ENCODE measurements around the gene ATP5IF1.

ATP5IF1 gene

DNA sequence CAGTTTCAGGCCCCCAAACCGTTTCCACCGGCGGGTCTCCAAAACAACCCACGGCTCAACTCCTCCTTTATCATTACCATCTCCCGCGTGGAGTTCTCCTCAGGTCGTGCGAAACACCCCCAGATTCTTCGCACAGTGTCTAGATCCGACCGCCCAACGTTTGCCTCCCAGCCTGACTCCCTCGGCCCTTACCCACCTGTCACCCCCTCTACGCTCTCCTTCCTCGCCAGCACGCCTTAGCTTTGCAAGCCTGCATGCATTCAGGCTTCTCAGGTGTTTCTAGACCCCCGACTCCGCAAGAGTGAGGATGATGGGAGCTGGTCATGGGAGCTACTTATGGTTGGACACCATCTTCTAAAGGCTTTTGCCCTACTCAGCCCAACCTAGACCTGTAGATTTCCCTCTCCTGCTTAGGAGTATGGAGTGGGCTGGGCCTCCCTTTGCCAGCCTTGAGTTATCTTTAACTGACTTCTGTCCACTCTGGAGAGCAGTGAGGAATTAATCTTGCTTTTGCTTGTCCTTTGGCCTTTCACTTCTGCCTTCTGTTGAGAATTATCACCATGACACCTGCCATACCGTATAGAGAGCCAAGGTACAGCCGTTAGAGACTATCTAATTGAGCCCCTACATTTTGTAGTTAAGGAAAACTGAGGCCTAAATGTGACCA is 865 bp downstream of the ATP5IF1 start:
- no peak for DNase-seq (ENCODE audit: low spot score)

DNA sequence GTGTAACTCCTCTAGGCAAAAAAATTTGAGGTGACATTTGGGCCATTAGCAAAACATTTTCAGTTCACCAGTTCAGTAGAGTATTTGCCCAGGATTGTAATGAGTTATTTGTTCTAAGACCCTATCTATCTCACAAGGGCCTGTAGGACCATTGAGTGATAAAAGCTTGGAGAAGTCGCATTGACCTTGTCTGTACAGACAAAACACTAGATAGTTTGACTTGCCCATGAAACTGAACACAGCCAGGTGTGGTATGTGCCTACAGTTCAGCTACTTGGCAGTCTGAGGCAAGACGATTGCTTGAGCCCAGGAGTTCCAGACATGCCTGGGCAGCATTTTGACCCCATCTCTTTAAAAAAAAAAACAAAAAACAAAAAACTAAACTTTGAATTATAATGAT is 3.1 kb downstream of the ATP5IF1 start:
- DNase-seq (ENCODE audit: low spot score): no peak

DNA sequence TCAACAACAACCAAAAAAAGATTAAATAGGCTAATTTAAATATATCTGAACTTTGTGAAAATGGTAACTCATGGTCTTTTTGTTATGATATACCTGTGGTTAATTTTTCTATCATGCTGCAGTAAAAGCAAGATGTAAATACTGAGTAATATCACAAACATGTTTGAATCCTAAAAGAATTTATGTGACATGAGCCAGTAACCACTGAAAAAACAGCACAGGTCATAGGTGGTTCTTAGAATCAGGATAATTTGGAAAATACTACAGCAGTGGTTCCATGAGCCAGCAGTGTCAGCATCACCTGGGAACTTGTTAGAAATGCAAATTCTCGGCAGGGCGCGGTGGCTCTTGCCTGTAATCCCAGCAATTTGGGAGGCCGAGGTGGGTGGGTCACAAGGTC is 4.1 kb downstream of the ATP5IF1 start:
- DNase-seq (ENCODE audit: low spot score): no peak

DNA sequence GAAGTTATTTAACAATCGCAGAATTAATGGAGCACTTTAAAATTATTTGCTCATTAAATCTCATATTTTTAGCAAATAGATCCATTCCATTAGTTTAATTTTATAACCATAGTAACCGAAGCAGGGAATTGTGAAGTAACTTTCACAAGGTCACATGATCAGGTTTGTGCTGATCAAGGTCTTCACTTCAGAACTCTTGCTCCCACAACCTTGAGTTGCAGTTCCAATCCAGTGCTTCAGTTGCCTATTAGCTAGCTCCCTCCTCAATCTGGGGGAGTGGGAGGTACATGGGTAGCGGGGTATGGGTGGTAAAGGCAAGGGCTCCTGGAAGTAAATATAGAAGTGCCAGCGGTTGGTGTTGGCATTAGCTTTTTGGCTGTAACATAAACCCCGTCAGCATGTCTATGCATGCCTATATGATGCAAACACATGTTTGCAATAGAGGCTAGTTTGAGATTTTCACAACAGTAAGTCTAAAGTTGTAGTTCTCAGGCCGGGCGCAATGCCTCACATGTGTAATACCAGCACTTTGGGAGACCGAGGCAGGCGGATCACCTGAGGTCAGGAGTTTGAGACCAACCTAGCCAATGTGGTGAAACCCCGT is 5.8 kb downstream of the ATP5IF1 start:
- no peak for DNase-seq (ENCODE audit: low spot score)

DNA sequence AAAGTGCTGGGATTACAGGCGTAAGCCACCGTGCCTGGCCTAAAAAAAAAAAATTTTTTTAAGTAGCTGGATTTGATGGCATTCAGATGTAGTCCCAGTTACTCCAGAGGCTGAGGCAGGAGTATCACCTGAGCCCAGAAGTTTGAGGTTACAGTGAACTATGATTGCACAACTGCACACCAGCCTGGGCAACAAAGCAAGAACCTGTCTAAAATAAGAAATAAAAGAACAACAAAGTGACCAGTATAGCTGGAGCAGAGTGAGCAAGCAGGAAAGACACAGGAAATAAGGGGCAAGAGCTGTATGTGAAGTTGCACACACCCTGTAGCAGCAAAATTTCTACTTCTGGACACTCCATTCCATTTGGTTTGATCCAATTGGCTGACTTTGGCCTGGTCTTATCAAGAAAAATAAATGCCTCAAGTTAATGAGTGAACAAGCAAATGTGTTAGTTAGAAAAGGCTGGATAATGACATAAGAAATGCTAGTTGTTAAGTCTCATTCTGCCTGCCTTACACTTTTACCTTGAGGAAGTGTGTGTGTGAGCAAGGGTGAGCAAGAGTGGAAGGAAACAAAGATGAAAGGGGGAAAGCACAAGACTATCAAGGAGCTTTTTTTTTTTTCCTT is 7.9 kb downstream of the ATP5IF1 start:
- DNase-seq (ENCODE audit: low spot score): no peak

DNA sequence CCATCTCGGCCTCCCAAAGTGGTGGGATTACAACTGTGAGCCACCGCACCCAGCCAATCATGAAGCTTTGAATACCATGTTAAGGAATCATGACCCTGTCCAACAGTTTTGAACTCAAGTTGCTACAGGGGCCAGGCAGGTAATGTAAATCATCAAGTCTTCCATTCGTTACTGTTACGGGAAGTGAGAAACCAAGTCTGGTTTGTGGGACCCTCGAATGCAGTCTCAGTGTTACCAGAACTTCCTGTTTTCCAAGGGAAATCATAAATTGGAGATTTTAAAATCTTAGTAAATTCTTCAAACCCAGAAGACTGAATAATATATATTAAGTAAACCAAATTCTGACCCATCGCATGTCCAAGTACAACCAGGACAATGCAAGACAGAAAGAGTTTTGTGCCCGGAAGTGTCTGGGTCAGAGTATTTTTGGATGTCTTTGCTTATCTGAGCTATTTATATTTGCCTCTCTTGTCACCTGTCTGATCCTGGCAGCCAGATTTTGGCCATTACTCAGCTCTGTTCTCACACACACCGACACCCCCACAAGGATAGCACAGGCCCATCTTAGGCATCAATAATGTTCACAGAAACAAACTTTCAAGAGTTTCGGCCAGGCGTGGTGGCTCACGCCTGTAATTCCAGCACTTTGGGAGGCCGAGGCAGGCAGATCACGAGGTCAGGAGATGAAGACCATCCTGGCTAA is 8.8 kb downstream of the ATP5IF1 start:
- no peak for DNase-seq (ENCODE audit: low spot score)

DNA sequence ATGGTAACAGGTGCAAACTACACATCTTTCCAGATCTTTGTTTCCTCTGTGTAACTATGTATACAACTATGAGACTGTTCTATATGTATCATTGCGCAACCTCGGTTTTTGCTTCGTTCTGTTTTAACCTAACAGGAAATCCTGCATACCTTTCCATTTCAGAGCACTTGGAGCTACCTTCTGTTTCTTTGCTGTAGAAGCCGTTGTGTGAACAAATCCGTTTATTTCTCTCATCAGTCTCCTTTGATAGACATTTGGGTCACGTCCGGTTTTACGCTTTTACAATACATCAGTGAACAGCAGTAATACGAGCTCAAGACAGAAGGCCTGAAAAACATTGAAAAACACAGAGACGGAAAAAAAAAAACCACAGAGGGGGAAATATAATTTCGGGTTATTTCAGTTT is 10.5 kb downstream of the ATP5IF1 start:
- DNase-seq (ENCODE audit: low spot score): peak; percentile 78

DNA sequence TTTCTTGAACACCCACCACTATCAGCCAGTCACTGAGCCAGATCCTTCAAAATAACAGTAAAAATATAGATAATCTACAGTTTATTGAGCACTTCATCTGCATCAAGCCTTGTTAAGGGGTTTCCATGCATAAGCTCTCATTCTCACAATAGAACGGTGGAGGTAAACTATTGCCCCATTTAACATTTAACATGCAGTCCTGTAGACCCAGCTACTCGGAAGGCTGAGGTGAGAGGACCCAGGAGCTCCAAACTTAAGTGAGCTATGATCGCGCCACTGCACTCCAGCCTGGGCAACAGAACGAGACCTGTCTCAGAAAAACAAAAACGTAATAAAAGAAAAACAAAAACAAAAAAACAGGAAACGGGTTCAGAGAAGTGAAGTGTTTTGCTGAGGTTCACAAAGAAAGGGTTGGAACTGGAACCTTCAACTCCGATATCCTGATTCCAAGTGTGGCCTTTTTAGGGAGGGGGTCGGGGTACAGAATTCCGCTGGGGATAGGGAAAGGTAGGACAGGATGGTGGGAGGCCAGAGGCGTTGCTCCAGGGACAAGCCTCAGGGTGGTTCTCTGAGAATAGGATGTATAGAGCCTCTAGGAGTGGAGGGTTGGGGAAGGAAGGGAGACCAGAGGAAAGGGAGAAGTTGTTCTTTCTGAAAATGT is 11.8 kb downstream of the ATP5IF1 start:
- no peak for DNase-seq (ENCODE audit: low spot score)

DNA sequence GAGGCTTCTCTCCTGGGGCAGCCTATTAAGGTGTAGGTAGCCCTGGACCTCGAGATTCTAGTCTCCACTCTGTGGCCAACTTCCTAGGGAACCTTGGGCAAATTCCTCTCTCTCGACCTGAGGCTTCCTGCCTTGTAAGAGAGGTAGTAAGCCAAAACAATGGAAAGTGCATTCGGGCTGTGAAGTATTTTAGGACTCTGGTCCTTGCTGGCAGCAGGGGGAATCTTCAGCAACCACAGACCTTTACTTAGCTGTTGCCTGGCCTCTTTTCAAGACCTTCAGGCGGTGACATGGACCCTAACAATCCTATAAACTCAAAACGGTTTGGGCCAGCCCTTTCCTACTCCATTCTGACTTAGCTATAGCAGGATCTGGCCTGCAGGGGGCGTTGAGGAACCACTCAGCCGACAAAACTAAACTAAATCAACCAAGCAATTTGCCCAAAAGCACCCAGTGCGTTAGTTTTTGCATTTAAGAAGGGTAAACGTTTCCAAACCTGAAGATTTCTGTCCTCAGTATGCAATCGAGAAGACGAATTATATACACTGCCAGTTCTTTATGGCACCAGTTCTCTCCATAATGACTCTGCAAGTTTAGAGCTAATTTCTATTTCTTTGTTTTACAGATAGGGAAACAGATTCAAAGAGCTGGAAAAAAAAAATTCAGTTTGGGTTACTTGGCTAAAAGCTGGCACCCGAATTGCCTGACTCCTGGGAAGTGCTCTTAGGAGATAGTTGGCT is 12.5 kb downstream of the ATP5IF1 start:
- peak; percentile 88 for DNase-seq (ENCODE audit: low spot score)

DNA sequence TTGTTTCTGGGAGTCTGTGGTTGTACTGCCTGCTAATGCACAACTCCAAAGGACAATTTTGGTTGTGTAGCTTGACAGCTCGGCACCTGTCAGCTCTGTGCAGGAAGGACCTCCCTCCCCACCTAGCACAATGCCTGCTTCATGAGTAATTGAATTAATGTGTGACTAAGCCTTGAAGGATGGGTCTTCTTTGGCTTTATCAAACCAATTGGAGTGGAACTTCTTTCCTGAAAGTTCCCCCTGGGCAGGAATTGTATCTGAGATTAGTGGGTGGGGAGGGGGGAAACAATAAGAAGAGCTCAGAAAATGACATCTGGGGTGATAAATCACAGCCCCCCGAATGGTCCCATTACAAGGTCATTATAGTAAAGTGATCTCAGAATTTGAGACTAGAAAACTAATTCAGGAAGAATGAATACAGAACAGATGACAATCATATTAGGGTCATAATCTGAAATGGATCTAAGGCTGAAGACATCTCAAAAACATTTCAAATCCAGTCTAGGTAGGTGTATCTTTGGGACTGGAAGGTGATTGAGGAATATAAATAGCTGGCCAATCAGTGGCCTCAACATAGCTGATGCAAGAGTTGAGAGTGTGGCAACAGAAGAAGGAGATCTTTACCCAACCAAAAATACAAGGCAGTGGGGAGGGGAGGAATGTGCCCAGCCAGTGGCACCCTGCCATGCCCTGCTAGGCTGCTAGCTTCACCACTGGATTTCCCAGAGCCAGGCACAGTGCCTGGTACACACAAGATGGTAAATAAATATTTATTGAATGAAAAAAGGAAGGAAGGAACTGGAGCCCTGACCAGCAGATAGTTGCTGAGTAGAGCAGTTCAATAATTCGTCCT is 13.3 kb downstream of the ATP5IF1 start:
- DNase-seq (ENCODE audit: low spot score): no peak

DNA sequence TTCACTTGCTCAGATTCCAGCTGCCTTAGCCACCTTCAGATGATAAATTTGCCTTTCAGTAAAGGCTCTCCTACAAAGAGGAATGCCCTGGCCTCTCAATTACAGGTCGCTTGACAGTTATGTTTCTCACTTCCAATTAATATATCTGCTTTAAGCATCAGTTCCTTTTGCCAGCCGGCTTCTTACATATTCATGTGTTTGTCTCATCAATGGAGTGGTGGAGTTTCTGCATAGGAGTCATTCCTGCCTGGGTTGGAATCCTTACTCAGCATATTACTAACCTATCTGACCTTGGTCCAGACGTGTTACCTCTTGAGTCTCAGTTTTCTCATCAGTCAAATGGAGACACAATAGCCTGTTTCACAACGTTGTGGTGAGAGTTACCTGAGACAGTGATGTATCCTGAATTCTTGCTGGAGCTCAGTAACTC is 14.0 kb downstream of the ATP5IF1 start:
- DNase-seq (ENCODE audit: low spot score): no peak

DNA sequence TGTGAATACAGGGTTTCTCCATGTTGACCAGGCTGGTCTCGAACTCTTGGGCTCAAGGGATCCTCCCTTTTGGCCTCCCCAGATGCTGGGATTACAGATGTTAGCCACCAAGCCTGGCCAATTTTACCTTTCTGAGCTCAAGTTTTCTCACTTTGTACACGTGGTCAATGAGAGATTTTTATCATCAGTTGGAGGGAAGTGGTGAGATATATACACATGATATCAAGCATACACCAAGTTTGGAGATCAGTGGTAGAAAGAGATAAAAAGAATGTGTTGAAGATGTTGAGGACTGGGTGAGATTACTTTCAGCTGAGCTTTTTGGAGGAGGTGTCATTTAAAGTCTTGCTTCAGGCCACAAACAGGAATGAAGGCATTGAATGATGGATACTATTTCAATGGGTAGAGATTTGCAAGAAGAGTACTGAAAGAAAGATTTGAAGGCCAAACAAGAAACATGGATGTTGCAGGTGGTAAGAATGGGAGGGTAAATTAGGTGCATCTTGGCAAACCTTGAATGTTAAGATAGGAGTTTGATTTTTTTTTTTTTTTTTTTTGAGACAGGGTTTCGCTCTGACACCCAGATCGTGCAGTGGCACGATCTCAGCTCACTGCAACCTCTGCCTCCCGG is 20.4 kb downstream of the ATP5IF1 start:
- DNase-seq (ENCODE audit: low spot score): peak; percentile 71

DNA sequence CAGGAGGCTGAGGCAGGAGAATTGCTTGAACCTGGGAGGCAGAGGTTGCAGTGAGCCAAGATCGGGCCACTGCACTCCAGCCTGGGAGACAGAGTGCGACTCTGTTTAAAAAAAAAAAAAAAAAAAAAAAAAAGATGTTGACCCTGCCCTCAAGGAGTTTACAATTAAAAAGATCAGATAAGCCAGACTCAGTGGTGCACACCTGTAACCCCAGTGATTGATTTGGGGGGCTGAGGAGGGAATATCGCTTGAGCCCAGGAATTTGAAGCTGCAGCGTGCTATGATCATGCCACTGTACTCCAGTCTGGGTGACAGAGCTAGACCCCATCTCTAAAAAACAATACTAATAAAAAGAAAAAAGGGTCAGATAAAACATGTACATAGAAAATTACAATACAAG is 21.8 kb downstream of the ATP5IF1 start:
- DNase-seq (ENCODE audit: low spot score): no peak

DNA sequence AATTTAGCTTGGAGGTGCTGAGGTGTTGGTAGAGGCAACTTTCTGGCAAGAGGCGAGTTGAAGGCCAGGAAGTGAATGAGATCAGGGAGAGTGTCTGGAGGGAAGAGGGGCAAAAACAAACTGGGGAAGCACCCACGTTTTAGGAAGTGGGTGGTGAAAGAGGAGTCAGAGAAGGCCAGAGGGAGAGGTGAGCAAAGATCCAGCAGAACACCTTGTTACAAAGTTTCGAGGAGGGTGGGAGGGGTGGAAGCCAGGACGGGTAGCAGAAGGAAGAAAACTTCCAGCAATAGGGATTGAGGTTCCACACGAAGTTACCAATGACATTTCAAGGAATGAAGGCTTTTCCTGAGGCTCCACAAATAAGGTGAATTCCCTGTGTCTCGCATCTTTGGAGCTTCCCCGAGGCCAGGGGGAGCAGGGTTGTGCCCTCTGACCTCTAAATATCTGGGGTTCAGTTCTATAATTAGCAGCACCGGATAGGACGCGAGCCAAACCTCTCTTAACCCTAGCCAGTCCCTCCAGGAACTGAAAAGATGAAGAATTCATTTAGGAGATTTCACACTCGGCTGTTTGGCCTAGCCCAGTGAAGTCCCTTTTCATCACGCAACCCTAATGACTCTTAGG is 22.8 kb downstream of the ATP5IF1 start:
- DNase-seq (ENCODE audit: low spot score): no peak

DNA sequence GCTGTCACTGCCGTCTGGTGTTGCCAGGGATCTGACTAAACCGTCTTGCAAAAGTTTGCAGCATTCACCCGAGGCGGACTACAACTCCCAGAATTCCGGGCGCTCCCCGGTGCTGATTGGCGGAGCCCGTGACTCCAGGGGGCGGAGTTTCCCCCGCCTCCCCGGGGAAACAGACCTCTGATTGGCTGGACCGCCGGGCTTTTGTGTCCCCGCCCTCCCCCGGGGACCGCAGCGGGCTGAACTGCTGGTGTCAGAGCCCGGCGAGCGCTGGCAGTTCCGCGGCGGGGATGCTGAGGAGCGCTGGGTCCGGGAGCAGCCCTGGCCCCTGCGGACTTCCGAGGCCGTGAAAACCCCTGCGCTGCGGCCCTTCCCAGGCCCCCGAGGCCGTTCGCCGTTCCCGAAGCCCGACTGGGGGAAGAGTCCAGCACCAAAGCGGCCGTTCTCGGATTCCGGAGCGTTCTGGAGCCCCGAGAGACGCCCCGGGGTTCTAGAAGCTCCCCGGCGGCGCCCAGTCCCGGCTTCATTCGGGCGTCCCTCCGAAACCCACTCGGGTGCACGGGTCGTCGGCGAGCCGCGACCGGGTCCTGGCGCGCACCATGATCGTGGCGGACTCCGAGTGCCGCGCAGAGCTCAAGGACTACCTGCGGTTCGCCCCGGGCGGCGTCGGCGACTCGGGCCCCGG is 23.5 kb downstream of the ATP5IF1 start, which contains the start of gene SESN2:
Gene SESN2 (plus strand): TSS at position 267 of the 682 bp plus-strand sequence. CDS start 330 bp downstream, at position 597.
- DNase-seq (ENCODE audit: low spot score): peak; percentile 100

DNA sequence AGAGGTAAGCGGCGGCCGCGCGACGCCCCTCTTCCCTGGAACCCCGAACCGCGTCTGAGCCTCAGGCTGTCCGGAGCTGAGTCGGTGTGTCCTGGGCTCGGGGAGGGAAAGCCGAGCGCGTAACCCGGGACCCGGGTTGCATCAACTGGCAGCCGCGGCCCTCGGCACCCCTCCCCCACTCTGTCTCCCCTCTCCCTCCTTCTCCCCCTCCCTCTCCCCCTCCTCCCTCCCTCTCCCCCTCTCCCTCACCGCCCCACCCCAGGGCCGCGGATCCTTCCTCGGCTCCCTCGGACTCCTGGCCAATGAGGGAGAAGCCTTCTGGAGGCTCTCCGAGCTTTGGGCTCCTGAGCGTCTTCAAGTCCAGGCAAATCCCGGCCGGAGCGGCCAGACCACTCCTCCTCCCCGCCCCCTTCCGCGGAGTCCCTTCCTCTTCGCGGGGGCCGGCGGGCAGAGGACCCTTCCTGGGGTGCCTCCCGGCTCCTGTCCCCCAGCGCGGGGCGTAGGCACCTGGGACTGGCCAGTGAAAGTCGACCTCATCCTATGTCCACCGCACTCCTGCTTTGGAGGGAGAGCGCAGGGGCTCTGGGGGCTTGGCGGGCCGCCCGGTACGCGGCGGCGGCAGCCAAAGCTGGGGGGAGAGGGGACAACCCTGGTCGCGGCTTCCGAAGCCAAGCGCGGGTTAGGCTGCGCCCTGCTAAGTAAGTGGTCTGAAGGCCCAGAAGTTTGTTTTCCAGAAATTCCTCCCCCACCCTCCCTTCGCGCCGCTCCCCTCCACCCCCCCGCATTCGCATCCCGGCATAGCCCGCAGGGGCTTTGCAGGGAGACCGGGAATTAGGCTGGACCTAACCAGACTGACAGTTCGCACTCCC is 24.2 kb downstream of the ATP5IF1 start:
- DNase-seq (ENCODE audit: low spot score): no peak

DNA sequence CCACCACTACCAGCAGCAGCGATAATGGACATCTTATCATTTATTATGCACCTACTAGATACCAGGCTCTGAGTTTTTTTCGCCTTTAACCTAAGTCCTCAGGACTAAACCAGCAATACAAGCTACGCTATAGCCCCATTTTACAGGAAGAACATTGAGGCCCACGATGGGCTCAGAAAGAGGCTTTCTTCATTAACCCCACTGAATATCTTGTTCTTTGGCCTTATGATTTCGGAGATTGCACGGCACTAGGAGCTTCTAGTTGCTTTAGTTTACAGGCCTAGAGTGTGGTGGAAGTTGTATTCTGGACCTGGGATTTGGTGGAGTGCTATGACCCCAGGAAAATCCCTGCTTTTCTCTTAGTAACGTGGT is 24.9 kb downstream of the ATP5IF1 start:
- no peak for DNase-seq (ENCODE audit: low spot score)

DNA sequence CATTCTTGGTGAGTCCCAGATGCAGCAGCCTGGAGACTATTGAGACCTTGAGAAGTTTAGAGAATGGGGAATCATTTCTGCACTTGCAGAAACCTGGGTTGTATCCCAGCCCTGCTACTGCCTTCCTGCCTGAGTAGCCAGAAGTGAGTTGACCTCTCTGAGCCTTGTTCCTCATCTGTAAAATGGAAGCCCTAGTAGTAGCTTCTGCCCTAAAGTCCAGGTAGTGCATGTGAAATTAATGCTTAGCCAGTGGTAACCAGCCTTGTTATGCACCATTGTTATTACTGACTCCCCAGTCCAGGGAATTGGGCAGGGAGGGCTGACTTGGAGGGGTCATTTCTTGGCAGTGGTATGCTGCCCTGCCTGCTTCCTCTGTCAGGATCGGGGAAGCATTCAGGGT is 29.0 kb downstream of the ATP5IF1 start:
- DNase-seq (ENCODE audit: low spot score): no peak

Measured in activated CD4-positive, alpha-beta T cell treated with anti-CD3 and anti-CD28 coated beads, Interleukin-2, Interleukin-4, amounts not matched to agents 100 ng/mL and 50 ng/mL, durations not matched to agents 16 hours and 8 hours (primary cell).